ENCODE data around the gene ATP10A. TPM values are rescaled to one million over a fixed set of nuclear protein-coding genes. Genes with fewer than 3 reads are reported as not detected.

ATP10A gene
- total and polyA plus RNA-seq, 2 of the 8 experiments (the other 6 are each of a cell fraction or from before 2014, with no cell fraction given), result 2.0 to 2.8 TPM

- DNase-seq (ENCODE audit: low read depth in 1 of 2, low spot score in 2 of 2), result no peak
- H3K9me3 ChIP-seq (ENCODE audit: insufficient read depth in 2 of 2, low read depth in 1 of 2, low read length in 1 of 2), result no peaks in the 10 kb centered on the region
- no peak overlapping the region for H2BK15ac ChIP-seq (ENCODE audit: low read length)
- no peak overlapping the region for H3K27ac ChIP-seq (ENCODE audit: low read depth, low read length)
- no peaks in the 10 kb centered on the region for H3K27me3 ChIP-seq (replicated peaks in 1 of 4; ENCODE audit: control insufficient read depth in 3 of 4, extremely low read depth in 1 of 4, insufficient read depth in 3 of 4, low read length in 3 of 4)
- H3K79me1 ChIP-seq (ENCODE audit: low read depth, low read length), result no peaks in the 10 kb centered on the region
- H2BK120ac ChIP-seq (replicated peaks; ENCODE audit: low read depth, low read length), result no peak overlapping the region
- H3K4ac ChIP-seq (replicated peaks; ENCODE audit: insufficient read length, low read depth, low read length), result no peak overlapping the region
- H3K9ac ChIP-seq (replicated peaks in 1 of 4; ENCODE audit: extremely low read depth in 1 of 4, low read depth in 3 of 4, low read length in 3 of 4), result no peak overlapping the region
- no peak overlapping the region for H3K23ac ChIP-seq (ENCODE audit: insufficient read length)
- no peak overlapping the region for H3K18ac ChIP-seq (ENCODE audit: extremely low read depth, low read length)
- H3K79me2 ChIP-seq (ENCODE audit: control insufficient read depth in 1 of 2, insufficient read depth in 2 of 2, low read length in 2 of 2), result no peaks in the 10 kb centered on the region
- no peak overlapping the region for H2AK5ac ChIP-seq (ENCODE audit: low read depth, low read length)
- H3K4me3 ChIP-seq (ENCODE audit: extremely low read depth in 1 of 4, insufficient read depth in 2 of 4, low read depth in 3 of 4, low read length in 4 of 4), result no peak overlapping the region
- H2BK5ac ChIP-seq (ENCODE audit: low read depth, low read length), result no peak overlapping the region
- H4K5ac ChIP-seq (ENCODE audit: insufficient read length, low read depth, low read length), result no peak overlapping the region
- POLR2A ChIA-PET (ENCODE audit: partially characterized antibody), result no interaction called here
- WGBS, 2 experiments (ENCODE audit: extremely low coverage in 1 of 2, insufficient coverage in 1 of 2, insufficient read length in 1 of 2, insufficient replicate concordance in 2 of 2, low coverage in 1 of 2, low lambda C conversion rate in 2 of 2, missing lambda C conversion rate in 1 of 2), result 92% methylated on average over 17 of the region's 17 CpGs; no CpG with 5 or more reads in 1 of the 2 experiments
- no peak overlapping the region for H3K56ac ChIP-seq (replicated peaks; ENCODE audit: insufficient read length, low read depth, low read length)
- CTCF ChIA-PET (ENCODE audit: partially characterized antibody), result interaction anchor here (1.0 to 2.6 kb wide), 3 partner anchors 8 to 14 kb away, joined by 3 to 8 read pairs (median 3); no protein-coding TSS in a partner anchor
- H3K23me2 ChIP-seq (ENCODE audit: low read depth, low read length), result no peaks in the 10 kb centered on the region
- H3K36me3 ChIP-seq (ENCODE audit: control insufficient read depth in 2 of 4, insufficient read depth in 4 of 4, low read length in 3 of 4), result no peaks in the 10 kb centered on the region
- H3K4me2 ChIP-seq (ENCODE audit: insufficient read depth in 1 of 2, low read depth in 2 of 2, low read length in 2 of 2), result no peak overlapping the region
- no peak for FAIRE-seq
- H4K8ac ChIP-seq (ENCODE audit: extremely low read depth, insufficient read depth, low read length), result no peak overlapping the region
- H3K4me1 ChIP-seq (replicated peaks in 1 of 4; ENCODE audit: control insufficient read depth in 3 of 4, insufficient read depth in 4 of 4, low read length in 3 of 4), result peaks cover 0 to 2% (median 0%) of the 10 kb centered on the region in 4 experiments; a peak in 1 of 7 replicates
- no peak overlapping the region for H2BK20ac ChIP-seq (ENCODE audit: low read length)
- TF ChIP-seq SP1 (IDR thresholded peaks at IDR 0.05; ENCODE audit: low read depth, low read length) (no peak), TBP (IDR thresholded peaks at IDR 0.05; ENCODE audit: low read depth, low read length) (no peak), TCF12 (IDR thresholded peaks at IDR 0.05; ENCODE audit: low read depth, low read length) (no peak), CHD1 (IDR thresholded peaks at IDR 0.05; ENCODE audit: low read depth, low read length) (no peak), EZH2 (IDR thresholded peaks at IDR 0.05; ENCODE audit: low read depth, low read length, severe bottlenecking) (no peak), CBX8 (IDR thresholded peaks at IDR 0.05; ENCODE audit: borderline replicate concordance, low read depth, low read length) (no peak), RBBP5 (IDR thresholded peaks at IDR 0.05; ENCODE audit: borderline replicate concordance, low read depth, low read length) (no peak), HDAC2 (IDR thresholded peaks at IDR 0.05; ENCODE audit: borderline replicate concordance in 1 of 2, low read depth in 2 of 2, low read length in 2 of 2) (no peak), YY1 (IDR thresholded peaks at IDR 0.05; ENCODE audit: low read depth, low read length) (no peak), BACH1 (IDR thresholded peaks at IDR 0.05; ENCODE audit: low read length) (no peak)
- TF ChIP-seq, protein P1, sequence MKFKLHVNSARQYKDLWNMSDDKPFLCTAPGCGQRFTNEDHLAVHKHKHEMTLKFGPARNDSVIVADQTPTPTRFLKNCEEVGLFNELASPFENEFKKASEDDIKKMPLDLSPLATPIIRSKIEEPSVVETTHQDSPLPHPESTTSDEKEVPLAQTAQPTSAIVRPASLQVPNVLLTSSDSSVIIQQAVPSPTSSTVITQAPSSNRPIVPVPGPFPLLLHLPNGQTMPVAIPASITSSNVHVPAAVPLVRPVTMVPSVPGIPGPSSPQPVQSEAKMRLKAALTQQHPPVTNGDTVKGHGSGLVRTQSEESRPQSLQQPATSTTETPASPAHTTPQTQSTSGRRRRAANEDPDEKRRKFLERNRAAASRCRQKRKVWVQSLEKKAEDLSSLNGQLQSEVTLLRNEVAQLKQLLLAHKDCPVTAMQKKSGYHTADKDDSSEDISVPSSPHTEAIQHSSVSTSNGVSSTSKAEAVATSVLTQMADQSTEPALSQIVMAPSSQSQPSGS (IDR thresholded peaks at IDR 0.05; ENCODE audit: low read length), result no peak
- no peak overlapping the region for H2AFZ ChIP-seq (ENCODE audit: low read length)
- H2BK12ac ChIP-seq (ENCODE audit: low read depth, low read length), result no peak overlapping the region
- no peaks in the 10 kb centered on the region for H4K20me1 ChIP-seq (replicated peaks in 1 of 2; ENCODE audit: control insufficient read depth in 1 of 2, insufficient read depth in 2 of 2, low read length in 2 of 2)
- no peak overlapping the region for H3K14ac ChIP-seq (ENCODE audit: insufficient read length)
- no peak overlapping the region for H4K91ac ChIP-seq (replicated peaks; ENCODE audit: insufficient read length, low read length)
Observed at GRCh38 chr15:25705433-25706115, 157.6 kb downstream of the ATP10A start.

Measured in H1 (cell line).